Osteoblast (primary cell): ENCODE data around the gene UNC13C. TPM values are rescaled to one million over a fixed set of nuclear protein-coding genes. Genes with fewer than 3 reads are reported as not detected.

Experiments used
- DNase-seq: peaks from one replicate; pipeline ENCODE4 v3.0.0; 2011; ENCODE audit warnings: low spot score, mixed read lengths; ENCODE audit not compliant: insufficient read length; ENCODE audit errors: missing footprints
- H2AFZ ChIP-seq: 2 replicates; pipeline ENCODE4 v1.6.0; 2011; ENCODE audit warnings: mild to moderate bottlenecking, low read length
- H3K27ac ChIP-seq: 2 replicates; pipeline ENCODE4 v1.5.1; 2011; ENCODE audit warnings: mild to moderate bottlenecking, low read depth, low read length, moderate library complexity
- H3K27me3 ChIP-seq: 2 replicates; pipeline ENCODE4 v1.6.0; 2012; ENCODE audit warnings: mild to moderate bottlenecking, control low read depth, inconsistent platforms, low read length, moderate library complexity; ENCODE audit not compliant: insufficient read depth
- H3K36me3 ChIP-seq: 2 replicates; pipeline ENCODE4 v1.5.1; 2011; ENCODE audit warnings: mild to moderate bottlenecking, low read length, control low read depth, moderate library complexity; ENCODE audit not compliant: insufficient read depth
- H3K4me1 ChIP-seq: 2 replicates; pipeline ENCODE4 v1.5.1; 2011; ENCODE audit warnings: mild to moderate bottlenecking, low read length, control low read depth, moderate library complexity; ENCODE audit not compliant: insufficient read depth
- H3K4me2 ChIP-seq: 2 replicates; pipeline ENCODE4 v1.6.0; 2011; ENCODE audit warnings: mild to moderate bottlenecking, low read length; ENCODE audit not compliant: insufficient read depth
- H3K4me3 ChIP-seq: fragments of 200-600 bp; sonication (generic); 3 replicates; pipeline ENCODE4 v1.5.1; 2012; ENCODE audit warnings: mild to moderate bottlenecking, low read length, inconsistent platforms; ENCODE audit not compliant: insufficient read depth
- H3K79me2 ChIP-seq: 2 replicates; pipeline ENCODE4 v1.6.0; 2012; ENCODE audit warnings: mild to moderate bottlenecking, low read length, control low read depth, inconsistent platforms; ENCODE audit not compliant: insufficient read depth
- H3K9me3 ChIP-seq: 2 replicates; pipeline ENCODE4 v1.5.1; 2011; ENCODE audit warnings: low read depth, low read length, control low read depth
- H4K20me1 ChIP-seq: 2 replicates; pipeline ENCODE4 v1.6.0; 2012; ENCODE audit warnings: mild to moderate bottlenecking, low read length, control low read depth; ENCODE audit not compliant: insufficient read depth
- total RNA-seq: library from RNA; depleted of rRNA; stranded (reverse); fragments of >200 nt; gene quantifications from 2 replicates; pipeline ENCODE4 v1.2.3, GENCODE V29; 2012
- TF ChIP-seq, protein P1 (sequence below): IDR thresholded peaks from 2 replicates; pipeline ENCODE4 v1.5.1; 2011; ENCODE audit warnings: mild to moderate bottlenecking, low read depth, low read length, moderate library complexity; ENCODE audit errors: extremely low read depth

The UNC13C gene
- total RNA-seq, 1 donor: not detected

DNA sequence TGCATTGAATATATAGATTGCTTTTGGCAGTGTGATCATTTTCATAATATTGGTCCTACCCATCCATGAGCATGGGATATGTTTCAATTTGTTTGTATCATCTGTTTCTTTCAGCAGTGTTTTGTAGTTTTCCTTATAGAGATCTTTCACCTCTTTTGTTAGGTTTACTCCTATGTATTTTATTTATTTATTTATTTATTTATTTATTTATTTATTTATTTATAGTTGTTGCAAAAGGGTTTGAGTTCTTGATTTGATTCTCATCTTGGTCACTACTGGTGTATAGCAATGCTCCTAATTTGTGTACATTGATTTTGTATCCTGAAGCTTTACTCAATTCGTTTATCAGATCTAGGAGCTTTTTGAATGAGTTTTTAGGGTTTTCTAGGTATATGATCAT, 478.2 kb downstream of the UNC13C start:
- Histone ChIP-seq H3K4me1 (no peaks in the 10 kb centered on the region), H3K27me3 (no peaks in the 10 kb centered on the region), H4K20me1 (no peaks in the 10 kb centered on the region), H3K27ac (no peak overlapping the region), H2AFZ (no peak overlapping the region), H3K79me2 (no peaks in the 10 kb centered on the region), H3K36me3 (no peaks in the 10 kb centered on the region), H3K4me3 (no peak overlapping the region), H3K4me2 (no peak overlapping the region), H3K9me3 (peaks cover 7% of the 10 kb centered on the region)
- DNase-seq: no peak
- TF ChIP-seq, protein P1, sequence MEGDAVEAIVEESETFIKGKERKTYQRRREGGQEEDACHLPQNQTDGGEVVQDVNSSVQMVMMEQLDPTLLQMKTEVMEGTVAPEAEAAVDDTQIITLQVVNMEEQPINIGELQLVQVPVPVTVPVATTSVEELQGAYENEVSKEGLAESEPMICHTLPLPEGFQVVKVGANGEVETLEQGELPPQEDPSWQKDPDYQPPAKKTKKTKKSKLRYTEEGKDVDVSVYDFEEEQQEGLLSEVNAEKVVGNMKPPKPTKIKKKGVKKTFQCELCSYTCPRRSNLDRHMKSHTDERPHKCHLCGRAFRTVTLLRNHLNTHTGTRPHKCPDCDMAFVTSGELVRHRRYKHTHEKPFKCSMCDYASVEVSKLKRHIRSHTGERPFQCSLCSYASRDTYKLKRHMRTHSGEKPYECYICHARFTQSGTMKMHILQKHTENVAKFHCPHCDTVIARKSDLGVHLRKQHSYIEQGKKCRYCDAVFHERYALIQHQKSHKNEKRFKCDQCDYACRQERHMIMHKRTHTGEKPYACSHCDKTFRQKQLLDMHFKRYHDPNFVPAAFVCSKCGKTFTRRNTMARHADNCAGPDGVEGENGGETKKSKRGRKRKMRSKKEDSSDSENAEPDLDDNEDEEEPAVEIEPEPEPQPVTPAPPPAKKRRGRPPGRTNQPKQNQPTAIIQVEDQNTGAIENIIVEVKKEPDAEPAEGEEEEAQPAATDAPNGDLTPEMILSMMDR: no peak

DNA sequence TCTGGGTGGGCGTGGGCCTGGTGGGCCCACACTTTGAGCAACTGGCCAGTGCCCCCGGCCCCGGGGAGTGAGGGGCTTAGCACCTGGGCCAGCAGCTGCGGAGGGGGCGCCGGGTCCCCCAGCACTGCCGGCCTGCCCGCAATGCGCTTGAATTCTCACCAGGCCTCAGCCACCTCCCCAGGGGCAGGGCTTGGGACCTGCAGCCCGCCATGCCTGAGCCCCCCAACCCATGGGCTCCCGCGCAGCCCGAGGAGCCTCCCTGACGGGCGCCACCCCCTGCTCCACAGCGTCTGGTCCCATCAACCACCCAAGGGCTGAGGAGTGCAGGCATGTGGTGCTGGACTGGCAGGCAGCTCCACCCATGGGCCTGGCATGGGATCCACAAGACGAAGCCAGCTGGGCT, 484.3 kb downstream of the UNC13C start:
- Histone ChIP-seq H3K27ac (no peak overlapping the region), H3K4me2 (no peak overlapping the region), H4K20me1 (no peaks in the 10 kb centered on the region), H3K36me3 (no peaks in the 10 kb centered on the region), H3K4me3 (no peak overlapping the region), H3K27me3 (no peaks in the 10 kb centered on the region), H2AFZ (no peak overlapping the region), H3K79me2 (no peaks in the 10 kb centered on the region), H3K9me3 (no peaks in the 10 kb centered on the region), H3K4me1 (no peaks in the 10 kb centered on the region)
- TF ChIP-seq, protein P1: no peak
- DNase-seq: peak; percentile 19

DNA sequence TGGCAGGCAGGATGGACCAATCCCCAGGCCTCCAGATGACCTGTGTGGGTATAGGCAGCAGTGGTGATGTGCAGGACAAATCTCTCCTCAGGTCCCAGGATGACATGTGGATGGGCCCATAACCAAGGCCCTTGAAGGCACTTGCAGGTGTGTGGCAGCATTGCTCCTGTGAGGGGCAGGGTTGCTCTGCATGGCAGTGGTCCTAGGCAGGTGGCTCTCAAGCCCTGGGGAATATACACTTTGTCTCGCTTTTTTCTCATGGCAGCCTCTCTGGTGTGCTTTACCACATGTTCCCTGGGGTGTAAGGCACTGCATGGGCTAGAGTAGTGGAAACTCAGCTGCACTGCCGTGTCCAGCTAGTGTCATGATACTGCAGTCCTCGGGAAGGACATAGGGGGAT, 503.6 kb downstream of the UNC13C start:
- TF ChIP-seq, protein P1: no peak
- no peak overlapping the region for H3K4me3 ChIP-seq

GRCh38 chr15:54482251-54482650, 504.0 kb downstream of the UNC13C start:
- Histone ChIP-seq H3K4me3 (no peak overlapping the region), H3K36me3 (no peaks in the 10 kb centered on the region), H3K27ac (no peak overlapping the region), H3K27me3 (no peaks in the 10 kb centered on the region), H4K20me1 (no peaks in the 10 kb centered on the region), H2AFZ (no peak overlapping the region), H3K79me2 (no peaks in the 10 kb centered on the region), H3K4me1 (no peaks in the 10 kb centered on the region), H3K4me2 (no peak overlapping the region), H3K9me3 (peaks cover 5% of the 10 kb centered on the region)
- TF ChIP-seq, protein P1: no peak
- DNase-seq: no peak

More for the DNA sequence above, 503.6 kb downstream of the UNC13C start:
- peaks cover 5% of the 10 kb centered on the region for H3K9me3 ChIP-seq
- no peaks in the 10 kb centered on the region for H3K4me1 ChIP-seq
- no peaks in the 10 kb centered on the region for H3K27me3 ChIP-seq
- no peak for DNase-seq
- H4K20me1 ChIP-seq: no peaks in the 10 kb centered on the region
- no peak overlapping the region for H3K27ac ChIP-seq
- H3K36me3 ChIP-seq: no peaks in the 10 kb centered on the region
- H3K4me2 ChIP-seq: no peak overlapping the region
- no peaks in the 10 kb centered on the region for H3K79me2 ChIP-seq
- H2AFZ ChIP-seq: no peak overlapping the region
